Mesenteric fat pad (tissue), 1 donor: ENCODE measurements around the gene PRKCB. TPM values are rescaled to one million over a fixed set of nuclear protein-coding genes. Genes with fewer than 3 reads are reported as not detected.
"Not testable (repeated sequence)": the region's sequence is repeated elsewhere in the genome, so short reads cannot be mapped to it uniquely, and the experiment has no call there.

Experiments
- DNase-seq: peaks from one replicate; pipeline ENCODE4 v3.0.0-alpha.2; 2020; ENCODE audit warnings: low spot score
- total RNA-seq: library from RNA; stranded (reverse); fragmentation: NEBNext Ultra II Directional; extraction: Animal tissue kit (Norgen Biotek cat#: 25700); gene quantifications from one replicate; pipeline ENCODE4 v1.2.1, GENCODE V29; 2021
- donor health status: DM: yes; HTN: yes; CAD: no.

Gene PRKCB
- total RNA-seq, 1 donor from 2014 or later, result 11.0 TPM

DNA sequence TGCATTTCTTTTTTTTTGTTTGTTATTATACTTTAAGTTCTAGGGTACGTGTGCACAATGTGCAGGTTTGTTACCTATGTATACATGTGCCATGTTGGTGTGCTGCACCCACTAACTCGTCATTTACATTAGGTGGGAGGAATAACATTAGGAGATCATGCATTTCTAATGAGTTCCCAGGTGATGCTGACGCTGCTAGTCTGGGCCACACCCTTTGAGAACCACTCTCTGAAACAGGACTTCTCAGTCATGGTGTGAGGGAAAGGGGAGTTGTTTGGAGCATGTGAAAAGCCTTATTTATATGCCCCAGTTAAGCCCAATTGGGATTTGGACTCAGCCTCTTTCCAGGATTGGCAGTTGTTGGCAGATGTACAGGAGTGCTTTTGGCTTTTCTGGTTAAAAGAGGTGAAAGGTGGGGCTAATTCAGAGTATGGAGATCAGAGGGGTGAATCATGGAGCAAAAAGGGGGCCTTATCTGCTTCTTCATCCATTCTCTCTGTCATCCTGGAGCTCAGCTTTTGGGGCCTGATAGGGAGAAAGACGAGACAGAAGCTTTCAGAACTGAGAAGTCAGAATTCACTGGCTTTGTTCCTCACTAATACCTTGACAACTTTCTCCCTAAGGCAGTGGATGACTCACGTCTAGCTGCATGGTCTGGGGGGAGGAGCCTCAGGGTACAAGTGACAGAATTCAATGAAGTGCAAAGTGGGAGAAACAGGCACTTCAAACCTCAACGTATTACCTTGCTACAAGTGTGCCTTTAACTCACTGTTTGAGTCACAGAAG, 240.3 kb downstream of the PRKCB start:
- DNase-seq, result no peak

DNA sequence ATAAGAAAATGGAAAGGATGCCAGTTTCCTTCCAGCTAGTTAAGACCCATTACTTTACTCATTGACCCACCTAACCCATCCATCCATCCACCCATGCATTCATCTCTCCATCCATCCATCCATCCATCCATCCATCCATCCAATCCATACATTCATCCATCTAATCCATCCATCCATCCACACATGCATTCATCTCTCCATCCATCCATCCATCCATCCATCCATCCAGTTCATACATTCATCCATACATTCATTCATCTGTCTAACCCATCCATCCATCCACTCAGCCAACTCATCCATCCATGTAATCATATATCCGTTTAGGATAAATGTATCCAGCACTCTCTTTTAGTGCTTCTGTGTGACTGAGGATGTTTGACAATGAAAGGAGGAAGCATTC, 241.5 kb downstream of the PRKCB start:
- no peak for DNase-seq

DNA sequence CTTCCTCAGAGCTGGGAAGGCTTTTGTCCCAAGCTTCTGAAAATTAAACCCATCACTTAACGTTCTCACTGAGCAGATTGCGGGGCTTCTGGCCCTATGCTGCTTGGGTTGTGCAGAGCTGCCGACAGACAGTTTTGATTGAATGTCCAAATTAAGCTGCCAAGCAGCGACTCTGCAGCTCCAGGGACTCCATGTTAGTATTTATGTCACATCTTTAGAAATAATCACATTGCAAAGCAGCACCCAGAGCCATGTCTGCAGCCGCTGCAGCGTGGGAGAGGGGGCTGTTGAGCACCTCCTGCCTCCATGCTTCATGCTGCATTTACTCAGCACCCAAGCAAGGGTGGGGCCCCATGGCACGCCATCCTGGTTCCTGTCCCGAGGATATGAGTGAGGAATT, 242.2 kb downstream of the PRKCB start:
- DNase-seq, result no peak

DNA sequence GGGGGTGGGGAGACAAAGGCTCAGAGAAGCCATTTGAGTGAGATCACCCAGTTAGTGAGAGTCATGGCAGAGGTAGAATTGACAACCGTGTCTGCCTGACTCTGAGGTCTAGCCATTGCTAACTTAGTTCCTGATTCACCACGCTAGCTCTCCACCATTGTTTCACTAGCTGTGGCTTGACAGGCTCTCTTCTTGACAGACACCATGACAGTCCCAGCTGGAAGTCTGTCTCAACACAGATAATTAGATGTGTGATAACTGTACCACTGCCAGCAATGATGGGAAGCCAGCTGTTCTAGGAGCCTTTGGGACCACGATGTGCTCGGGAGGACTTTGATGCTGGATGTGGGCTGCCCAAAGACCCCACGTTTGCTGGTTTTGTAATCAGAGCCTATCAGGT, 249.9 kb downstream of the PRKCB start:
- DNase-seq, result no peak

DNA sequence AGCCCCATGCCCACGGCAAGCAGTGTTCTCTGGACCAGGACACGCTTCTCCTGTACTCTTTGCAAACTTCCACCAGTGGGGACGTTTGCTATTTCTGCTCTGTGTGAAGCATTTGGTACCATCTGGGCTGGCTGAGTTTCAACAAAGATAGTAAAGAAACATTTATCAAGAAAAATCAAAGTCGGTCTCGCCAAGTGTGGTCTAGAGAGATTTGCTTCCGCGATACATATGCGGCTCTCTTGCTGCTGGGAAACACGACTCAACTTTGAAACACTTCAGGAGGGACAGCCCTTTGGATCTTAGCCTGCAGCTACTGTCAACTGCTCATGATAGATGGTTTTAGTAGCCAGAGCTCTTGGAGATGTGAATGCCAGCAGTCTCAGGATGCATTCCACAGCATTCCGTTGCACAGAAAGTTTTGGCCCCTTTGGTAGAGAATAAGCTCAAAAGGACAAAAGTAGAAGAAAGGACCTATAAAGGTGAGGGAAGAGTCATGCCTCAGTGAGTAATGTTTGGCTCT, 252.2 kb downstream of the PRKCB start:
- no peak for DNase-seq

DNA sequence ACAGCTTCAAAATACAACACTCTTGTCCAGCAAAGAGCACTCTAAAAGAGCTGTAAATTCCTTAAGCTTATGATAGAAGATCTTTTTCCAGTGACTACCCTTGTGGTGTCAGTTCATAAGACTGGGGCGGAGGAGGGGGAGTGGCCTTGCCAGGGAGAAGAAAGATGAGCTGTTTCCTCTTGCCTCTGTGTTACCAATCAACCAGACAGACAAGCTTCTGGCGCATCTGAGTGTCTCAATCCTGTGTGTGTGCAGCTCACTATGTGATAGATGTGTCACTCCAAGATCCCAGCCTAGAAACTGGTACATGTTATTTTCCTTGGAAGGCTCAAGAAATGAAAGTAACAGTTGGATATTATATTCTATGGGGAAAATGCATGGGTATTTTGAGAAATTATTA, 253.0 kb downstream of the PRKCB start:
- DNase-seq, result no peak

DNA sequence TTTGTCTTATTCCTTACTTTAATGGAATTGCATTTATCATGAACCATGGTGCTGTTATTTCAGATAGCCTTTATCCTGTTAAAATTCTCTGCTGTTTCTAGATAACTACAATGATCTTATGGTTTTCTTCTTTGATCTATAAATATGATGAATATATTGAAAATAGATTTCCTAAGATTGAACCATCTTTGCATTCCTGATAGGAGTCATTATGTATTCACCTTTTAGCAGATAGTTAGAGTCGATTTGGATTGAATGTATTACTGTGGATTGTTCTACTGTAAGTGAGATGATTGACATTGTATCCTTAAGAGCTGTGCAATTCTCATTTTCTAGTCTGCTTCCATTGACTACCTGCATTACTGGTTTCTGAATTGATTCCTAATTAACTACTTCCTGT, 255.3 kb downstream of the PRKCB start:
- DNase-seq, result no peak

DNA sequence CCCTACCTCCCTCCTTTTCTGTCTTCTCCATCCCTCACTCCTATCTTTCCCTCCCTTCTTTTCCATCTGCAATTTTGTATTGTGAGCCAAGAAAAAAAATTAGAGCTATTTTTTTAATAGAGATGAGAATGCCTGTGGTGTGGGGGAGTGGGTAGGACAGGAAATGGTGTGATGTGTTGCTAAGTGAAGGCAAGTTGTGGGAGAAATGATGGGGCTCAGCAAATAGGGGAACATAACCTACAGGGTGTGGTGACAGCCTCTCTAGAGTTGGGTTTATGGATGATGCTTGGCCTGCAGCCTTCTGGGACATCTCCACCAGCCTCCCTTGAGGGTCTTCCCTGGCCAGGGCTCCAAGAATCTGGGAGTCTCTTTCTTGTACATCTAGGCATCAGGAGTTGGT, 257.3 kb downstream of the PRKCB start:
- no peak for DNase-seq

DNA sequence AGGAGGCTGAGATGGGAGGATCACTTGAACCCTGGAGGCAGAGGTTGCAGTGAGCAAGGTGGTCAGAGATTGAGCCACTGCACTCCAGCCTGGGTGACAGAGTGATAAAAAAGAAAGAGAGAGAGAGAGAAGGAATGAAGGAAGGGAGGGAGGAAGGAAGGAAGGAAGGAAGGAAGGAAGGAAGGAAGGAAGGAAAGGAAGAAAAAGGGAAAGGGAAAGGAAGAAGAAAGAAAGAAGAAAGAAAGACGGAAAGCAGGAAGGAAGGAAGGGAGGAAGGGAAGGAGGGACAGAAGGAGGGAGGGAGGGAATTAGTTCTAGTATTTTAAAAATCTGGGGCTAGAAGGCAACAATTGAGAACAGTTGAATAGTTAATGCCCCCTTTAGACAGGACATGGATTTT, 258.9 kb downstream of the PRKCB start:
- DNase-seq, result no peak

DNA sequence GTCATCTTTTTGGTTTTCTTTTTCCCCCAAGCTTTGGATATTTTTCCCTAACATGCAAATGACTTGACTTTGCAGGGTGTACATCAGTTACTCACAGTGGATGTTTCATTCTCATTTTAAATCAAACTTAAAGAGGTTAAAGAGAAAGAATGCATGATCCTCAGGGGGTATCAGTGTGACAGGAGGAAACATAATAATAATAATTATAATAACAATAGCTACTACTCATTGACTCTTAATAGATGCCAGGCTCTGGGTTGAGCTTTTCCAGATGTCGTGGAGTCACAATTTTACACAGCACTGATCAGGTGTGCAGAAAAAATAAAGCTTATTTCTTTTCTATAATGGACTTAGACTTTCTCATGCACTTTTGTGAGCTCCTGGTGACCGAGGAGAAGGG, 263.1 kb downstream of the PRKCB start:
- no peak for DNase-seq

DNA sequence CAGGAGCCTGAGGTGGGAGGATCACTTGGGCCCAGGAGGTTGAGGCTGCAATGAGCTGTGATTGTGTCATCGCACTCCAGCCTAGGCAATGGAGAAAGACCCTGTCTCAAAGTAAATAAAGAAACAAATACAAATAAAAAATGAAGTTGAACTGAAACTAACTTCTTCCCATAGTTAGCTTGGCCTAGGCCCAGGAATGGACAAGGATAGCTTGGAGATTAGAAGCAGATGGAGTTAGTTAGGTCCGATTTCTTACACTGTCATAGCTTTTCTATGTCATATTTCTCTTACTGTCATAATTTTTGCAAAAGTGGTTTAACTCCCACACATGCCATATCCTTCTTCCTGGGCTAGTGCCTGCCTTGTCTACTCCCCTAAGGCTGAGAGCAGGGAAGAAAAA, 265.6 kb downstream of the PRKCB start:
- no peak for DNase-seq

DNA sequence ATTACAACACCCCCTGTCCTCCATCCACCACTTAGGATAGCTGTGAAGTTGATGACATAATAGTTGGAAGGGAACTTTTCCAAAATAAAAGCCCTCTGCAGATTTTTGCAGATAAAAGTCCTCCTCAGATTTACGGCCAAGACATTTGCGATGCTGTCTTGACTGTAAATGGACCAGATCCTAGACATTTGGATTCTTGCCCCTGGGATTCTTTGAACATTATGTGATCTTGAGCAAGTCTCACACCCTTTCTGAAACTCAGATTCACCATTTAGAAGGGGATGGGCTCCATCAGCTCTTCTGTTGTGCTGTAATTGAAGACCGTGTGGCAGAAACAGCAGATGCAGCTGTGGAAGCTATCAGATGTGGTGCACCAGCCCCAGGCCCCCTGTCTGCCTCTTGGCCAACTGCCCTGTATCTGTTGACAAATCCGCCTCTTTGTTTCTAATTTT, 266.5 kb downstream of the PRKCB start:
- DNase-seq, result no peak

DNA sequence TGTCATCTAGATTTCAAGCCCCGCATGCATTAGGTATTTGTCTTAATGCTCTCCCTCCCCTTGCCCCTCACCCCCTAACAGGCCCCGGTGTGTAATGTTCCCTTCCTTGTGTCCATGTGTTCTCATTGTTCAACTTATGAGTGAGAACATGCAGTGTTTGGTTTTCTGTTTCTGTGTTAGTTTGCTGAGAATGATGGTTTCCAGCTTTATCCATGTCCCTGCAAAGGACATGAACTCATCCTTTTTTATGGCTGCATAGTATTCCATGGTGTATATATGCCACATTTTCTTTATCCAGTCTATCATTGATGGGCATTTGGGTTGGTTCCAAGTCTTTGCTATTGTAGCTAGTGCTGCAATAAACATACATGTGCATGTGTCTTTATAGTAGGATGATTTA, 269.7 kb downstream of the PRKCB start:
- not testable (repeated sequence) for DNase-seq

DNA sequence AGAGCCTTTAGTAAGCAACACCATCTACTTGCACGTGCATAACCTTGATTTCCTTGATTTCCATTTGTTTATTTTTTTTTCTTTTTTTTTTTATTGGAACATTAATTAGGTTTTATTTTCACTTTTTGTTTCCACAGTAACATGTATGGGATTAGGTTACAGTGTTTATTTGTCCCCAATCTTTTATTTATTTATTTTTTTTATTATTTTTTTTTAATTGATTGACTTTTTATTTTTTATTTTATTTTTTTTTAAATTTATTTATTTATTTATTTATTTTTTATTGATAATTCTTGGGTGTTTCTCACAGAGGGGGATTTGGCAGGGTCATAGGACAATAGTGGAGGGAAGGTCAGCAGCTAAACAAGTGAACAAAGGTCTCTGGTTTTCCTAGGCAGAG, 272.3 kb downstream of the PRKCB start:
- DNase-seq, result not testable (repeated sequence)

DNA sequence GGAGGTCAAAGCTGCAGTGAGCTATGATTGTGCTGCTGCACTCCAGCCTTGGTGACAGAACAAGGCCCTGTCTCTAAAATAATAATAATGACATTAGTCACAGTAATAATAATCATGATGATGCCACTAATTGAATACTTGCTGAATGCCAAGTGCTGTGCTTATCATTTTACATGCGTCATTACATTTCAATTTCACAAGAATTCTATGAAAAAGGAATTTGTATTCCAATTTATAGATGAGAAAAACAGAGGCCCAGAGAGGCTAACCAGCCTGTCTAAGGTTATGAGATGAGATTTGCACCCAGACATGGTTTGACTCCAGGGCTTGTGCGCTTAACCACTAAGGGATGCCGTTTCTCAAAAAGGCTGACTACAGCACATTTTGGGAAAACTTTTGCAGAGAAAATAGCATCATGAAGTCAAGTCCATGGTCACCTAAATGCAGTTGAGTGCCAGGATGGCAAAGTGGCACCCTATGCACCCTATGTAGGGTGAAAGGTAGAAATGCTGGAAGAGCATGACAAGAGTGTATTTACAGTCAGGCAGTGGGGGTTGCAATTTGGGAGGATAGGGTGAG, 276.0 kb downstream of the PRKCB start:
- DNase-seq, result no peak

DNA sequence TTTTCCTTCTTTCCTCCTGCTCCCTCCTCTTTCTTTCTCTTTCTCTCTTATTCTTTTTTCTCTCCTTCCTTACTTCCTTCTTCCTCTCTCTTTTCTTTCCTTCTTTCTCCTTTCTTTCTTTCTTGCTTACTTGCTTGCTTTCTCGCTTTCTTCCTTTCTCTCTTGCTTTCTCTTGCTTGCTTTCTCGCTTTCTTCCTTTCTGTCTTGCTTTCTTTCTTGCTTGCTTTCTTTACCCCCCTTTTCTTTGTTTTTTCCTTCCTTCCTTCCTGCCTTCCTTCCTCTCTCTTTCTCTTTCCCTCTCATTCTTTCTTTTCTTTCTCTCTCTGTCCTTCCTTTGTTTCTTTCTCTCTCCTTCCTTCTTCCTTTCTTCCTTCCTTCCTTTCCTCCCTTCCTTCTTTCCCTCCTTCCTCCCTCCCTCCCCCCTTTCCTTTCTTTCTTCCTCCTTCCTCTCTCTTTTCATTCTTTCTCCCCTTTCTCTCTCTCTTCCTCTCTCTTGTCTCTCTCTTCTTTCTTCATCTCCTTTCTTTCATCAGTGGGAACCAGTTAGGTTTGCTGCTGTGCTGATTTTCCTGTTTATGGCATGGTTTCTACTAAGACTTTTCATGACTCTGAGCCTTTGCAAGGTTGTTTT, 277.4 kb downstream of the PRKCB start:
- no peak for DNase-seq

DNA sequence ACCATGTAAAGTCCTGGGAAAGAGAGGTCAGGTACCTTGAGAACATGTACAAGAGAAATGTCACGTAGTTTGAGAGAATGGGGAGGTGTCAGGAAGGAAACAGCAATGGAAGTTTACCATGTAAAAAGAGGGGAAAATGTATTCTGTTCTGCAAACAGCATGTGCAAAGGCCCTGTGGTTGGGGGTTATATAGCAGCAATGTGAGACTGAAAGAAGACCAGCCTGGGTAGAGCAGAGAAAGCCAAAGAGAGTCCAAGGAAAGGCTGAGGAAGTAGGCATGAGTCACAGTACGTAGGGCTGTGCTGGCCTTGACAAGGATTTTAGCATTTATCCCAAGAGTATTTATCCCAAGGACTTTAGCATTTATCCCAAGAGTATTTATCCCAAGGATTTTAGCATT, 279.1 kb downstream of the PRKCB start:
- DNase-seq, result no peak

DNA sequence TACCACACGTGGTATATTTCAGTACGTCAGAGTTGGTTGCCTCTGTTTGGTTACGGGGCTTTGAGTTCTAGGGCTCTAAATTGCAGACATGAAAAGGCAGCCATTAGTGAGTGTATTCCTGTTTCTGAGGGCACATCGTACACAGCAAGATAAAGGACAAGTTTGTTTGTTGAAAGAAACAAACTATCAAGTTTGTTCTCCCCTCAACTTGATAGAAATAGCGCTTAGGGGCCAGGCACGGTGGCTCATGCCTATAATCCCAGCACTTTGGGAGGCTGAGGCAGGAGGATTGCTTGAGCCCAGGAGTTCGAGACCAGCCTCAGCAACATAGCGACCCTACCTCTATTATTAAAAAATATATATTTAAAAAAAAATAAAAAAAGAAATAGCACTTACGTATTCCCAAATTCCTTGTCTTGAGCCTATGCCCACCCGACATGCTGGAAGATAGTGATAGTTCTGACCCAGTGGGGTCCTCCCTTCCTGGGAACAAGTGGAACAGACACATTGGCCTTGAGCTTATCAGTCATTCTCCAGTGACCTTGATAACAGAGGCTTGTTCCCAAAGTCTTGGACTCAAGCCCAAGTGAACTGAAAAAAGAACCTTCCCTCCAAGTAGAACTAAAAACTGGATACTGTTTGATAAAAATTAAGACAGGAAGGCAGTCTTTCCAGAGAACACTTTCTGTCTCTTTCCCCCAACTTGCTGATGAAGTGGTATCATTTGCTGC, 280.4 kb downstream of the PRKCB start:
- DNase-seq, result no peak

DNA sequence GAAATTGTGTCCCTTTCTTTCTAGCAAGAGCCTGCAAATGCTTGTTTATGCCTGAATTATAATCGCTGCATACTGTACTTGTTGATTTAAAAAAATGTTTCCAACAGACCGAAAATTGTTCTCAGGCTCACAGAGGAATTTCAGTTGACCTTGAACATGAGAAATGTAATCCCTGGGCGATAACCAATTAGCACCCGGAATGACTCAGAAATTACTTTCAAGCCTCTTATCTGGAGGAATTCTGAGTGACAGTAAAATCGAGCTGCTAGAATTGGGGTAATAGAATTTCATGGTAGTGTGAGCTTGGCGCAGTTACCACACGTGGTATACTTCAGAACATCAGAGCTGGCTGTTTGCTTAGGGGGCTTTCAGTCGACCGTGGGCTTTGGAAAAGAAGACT, 281.2 kb downstream of the PRKCB start:
- DNase-seq, result no peak

DNA sequence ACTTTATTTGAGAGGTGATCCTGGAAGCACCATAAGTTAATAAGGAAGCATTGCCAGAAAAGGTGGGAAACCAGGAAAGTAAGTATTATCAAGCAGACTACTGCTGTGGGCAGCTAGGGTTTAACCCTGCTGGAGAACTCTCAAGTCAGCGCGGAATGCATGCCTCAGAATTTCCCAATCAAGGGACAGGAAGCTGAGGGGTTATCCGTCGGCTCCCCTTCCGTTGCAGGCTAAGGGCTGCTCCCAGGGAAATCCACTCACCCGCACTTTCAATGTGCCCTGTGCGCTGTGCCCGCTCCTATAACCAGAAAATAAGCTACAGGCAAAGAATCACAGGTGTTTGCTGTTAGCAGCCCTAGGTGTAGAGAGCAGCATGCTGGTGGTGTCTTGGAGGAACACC, 281.9 kb downstream of the PRKCB start:
- no peak for DNase-seq

DNA sequence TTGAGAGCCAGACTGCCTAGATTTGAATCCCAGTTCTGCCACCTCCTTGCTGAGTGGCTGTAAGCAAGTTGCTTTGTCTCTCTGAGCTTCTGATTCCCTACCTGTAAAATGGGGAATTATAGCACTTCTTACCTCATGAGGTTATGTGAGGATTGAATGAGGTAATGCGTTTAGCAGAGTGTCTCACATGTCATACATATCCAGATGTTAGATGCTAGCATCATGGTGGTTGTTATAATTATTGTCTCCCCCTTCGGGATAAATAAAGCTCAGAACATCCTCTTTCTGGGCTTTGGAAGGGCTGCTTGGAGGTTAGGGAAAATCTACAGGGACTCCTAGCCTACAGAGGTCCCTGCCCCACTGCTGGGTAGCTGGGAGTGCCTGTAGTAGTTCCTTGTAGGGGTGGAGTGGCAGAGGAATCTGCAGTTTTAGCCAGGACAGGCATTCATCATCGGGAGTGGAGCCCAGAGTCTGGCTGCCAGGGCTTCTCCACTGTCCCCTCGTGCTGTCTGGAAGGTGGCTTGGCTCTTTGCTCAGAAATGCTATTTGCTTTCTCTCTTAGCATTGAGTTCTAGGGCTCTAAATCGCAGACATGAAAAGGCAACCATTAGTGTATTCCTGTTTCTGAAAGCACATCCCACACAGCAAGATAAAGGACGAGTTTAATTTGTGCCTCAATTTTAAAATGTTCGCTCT, 282.5 kb downstream of the PRKCB start:
- DNase-seq, result no peak
